Upper lobe of left lung (tissue), 6 donors: ENCODE measurements around the gene ALPP. TPM values are rescaled to one million over a fixed set of nuclear protein-coding genes. Genes with fewer than 3 reads are reported as not detected.
"Not testable (repeated sequence)": the region's sequence is repeated elsewhere in the genome, so short reads cannot be mapped to it uniquely, and the experiment has no call there.

ENCODE experiments used
- ATAC-seq, 2 donors: fragments of 200-7000 bp; cut with Tn5 transposase; one replicate each; pipeline ENCODE4 v1.9.1; 2022; ENCODE audit warnings: mild to moderate bottlenecking in 2 of 2, moderate library complexity in 2 of 2; ENCODE audit not compliant: low FRiP score in 2 of 2
- DNase-seq, 2 donors: peaks; one replicate each; pipeline ENCODE4 v3.0.0-alpha.2; 2019 to 2020
- H3K27ac ChIP-seq, 4 donors: fragments of 200-600 bp; sonication (generic); one replicate each; pipeline ENCODE4 v1.5.1; 2016 to 2019
- H3K27me3 ChIP-seq, 4 donors: fragments of 200-600 bp; sonication (generic); one replicate each; pipeline ENCODE4 v1.5.1; 2017 to 2019
- H3K36me3 ChIP-seq, 4 donors: fragments of 200-600 bp; sonication (generic); one replicate each; pipeline ENCODE4 v1.5.1; 2016 to 2019
- H3K4me1 ChIP-seq, 4 donors: fragments of 200-600 bp; sonication (generic); one replicate each; pipeline ENCODE4 v1.5.1; 2018 to 2019
- H3K4me3 ChIP-seq, 4 donors: fragments of 200-600 bp; sonication (generic); one replicate each; pipeline ENCODE4 v1.5.1; 2017 to 2019; ENCODE audit warnings: mild to moderate bottlenecking in 2 of 4, moderate library complexity in 1 of 4
- H3K9me3 ChIP-seq, 4 donors: fragments of 200-600 bp; sonication (generic); one replicate each; pipeline ENCODE4 v1.5.1; 2018 to 2019
- EP300 ChIP-seq, 4 donors: sonication (generic); formaldehyde crosslinking; IDR thresholded peaks; one replicate each; pipeline ENCODE4 v1.5.1; 2017; ENCODE audit warnings: antibody characterized with exemption in 4 of 4, control low read depth in 2 of 4
- POLR2A ChIP-seq, 4 donors: fragments of 450-650 bp; IDR thresholded peaks; one replicate each; pipeline ENCODE4 v1.5.1; 2016 to 2017; ENCODE audit warnings: antibody characterized with exemption in 4 of 4, mild to moderate bottlenecking in 2 of 4
- POLR2AphosphoS5 ChIP-seq, 2 donors: sonication (generic); formaldehyde crosslinking; IDR thresholded peaks; one replicate each; pipeline ENCODE4 v1.5.1; 2017; ENCODE audit warnings: antibody characterized with exemption in 2 of 2
- WGBS, 2 donors: methylation state at CpG; one replicate each; pipeline ENCODE4 v1.1.5; 2017 to 2018; 5-methylcytosine and 5-hydroxymethylcytosine counted together
- total RNA-seq, 6 donors: library from RNA; depleted of rRNA in 4 of 6; stranded (reverse); fragments of >200 nt in 4 of 6; gene quantifications; one replicate each; pipeline versions ENCODE4 v1.1.0 to v1.2.1, GENCODE V29; 2016 to 2021
- TF ChIP-seq, protein P1 (sequence below), 6 experiments: fragments of 450-650 bp in 4 of 6; fragments of 200-600 bp in 2 of 6; sonication (generic) in 2 of 6; IDR thresholded peaks; one replicate each; pipeline ENCODE4 v1.5.1; 2016 to 2019; ENCODE audit warnings: antibody characterized with exemption in 6 of 6
- donor health status: DM: no; HTN: no; CAD: no; lungs with moderate emphysema.
- donor health status: DM: no; HTN: yes; CAD: no; lungs with severe emphysema.

ALPP gene
- total RNA-seq, result 10 to 100 TPM in 5 of 6 donors, 1 to 10 TPM in 1; 4.8 to 59.1 (median 30.8) TPM

DNA sequence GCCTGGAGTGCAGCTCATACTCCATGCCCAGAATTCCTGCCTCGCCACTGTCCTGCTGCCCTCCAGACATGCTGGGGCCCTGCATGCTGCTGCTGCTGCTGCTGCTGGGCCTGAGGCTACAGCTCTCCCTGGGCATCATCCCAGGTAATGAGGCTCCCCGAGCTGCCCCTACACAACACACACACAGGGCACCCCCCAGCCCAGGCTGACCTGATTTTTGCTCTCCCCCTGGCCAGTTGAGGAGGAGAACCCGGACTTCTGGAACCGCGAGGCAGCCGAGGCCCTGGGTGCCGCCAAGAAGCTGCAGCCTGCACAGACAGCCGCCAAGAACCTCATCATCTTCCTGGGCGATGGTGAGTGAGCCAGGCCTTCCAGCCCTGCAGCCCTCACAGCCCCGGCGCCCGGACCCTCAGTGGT lies at the start of gene ALPP:
Gene ALPP (plus strand): TSS at position 17 of the 417 bp plus-strand sequence. CDS start 52 bp downstream, at position 69.
- not testable (repeated sequence) for H3K9me3 ChIP-seq, ATAC-seq, H3K4me3 ChIP-seq, H3K4me1 ChIP-seq, H3K36me3 ChIP-seq, H3K27me3 ChIP-seq
- WGBS, 2 donors, result 80 to 87% methylated on average over 1 to 10 of the region's 12 CpGs
- H3K27ac ChIP-seq, result peak within 1 kb of the TSS in 1 of 4 donors; percentile 0
- peak in 1 of 2 donors; percentile 74 for DNase-seq

DNA sequence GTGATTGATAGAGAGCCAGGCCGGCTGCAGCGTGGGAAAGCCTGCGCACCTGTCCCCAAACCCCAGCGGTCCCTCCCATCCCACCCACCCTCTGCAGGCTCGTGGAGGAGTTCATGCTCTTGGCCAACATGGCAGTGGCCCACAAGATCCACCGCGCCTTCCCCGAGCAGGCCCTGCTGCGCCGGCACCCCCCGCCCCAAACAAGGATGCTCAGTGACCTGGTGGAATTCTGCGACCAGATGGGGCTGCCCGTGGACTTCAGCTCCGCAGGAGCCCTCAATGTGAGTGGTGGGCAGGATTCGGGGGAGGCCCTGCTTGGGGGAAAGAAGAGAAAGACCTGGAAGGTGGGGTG lies 48.9 kb upstream of the ALPP start:
- TF ChIP-seq POLR2AphosphoS5 (IDR thresholded peaks at IDR 0.05), result no peak
- TF ChIP-seq EP300 (IDR thresholded peaks at IDR 0.05), result no peak
- TF ChIP-seq, protein P1, sequence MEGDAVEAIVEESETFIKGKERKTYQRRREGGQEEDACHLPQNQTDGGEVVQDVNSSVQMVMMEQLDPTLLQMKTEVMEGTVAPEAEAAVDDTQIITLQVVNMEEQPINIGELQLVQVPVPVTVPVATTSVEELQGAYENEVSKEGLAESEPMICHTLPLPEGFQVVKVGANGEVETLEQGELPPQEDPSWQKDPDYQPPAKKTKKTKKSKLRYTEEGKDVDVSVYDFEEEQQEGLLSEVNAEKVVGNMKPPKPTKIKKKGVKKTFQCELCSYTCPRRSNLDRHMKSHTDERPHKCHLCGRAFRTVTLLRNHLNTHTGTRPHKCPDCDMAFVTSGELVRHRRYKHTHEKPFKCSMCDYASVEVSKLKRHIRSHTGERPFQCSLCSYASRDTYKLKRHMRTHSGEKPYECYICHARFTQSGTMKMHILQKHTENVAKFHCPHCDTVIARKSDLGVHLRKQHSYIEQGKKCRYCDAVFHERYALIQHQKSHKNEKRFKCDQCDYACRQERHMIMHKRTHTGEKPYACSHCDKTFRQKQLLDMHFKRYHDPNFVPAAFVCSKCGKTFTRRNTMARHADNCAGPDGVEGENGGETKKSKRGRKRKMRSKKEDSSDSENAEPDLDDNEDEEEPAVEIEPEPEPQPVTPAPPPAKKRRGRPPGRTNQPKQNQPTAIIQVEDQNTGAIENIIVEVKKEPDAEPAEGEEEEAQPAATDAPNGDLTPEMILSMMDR (IDR thresholded peaks at IDR 0.05), result no peak
- TF ChIP-seq POLR2A (IDR thresholded peaks at IDR 0.05), result no peak
- peaks cover 0 to 3% (median 2%) of the 10 kb centered on the region in 4 donors for H3K4me1 ChIP-seq
- no peak overlapping the region for H3K27ac ChIP-seq
- WGBS, 2 donors, result 95 to 100% methylated on average over 2 to 10 of the region's 15 CpGs
- DNase-seq (no peak), ATAC-seq (no peak)
- no peaks in the 10 kb centered on the region for H3K9me3 ChIP-seq
- H3K27me3 ChIP-seq, result no peaks in the 10 kb centered on the region
- H3K36me3 ChIP-seq, result peaks cover 0 to 6% (median 0%) of the 10 kb centered on the region in 4 donors
- H3K4me3 ChIP-seq, result no peak overlapping the region

DNA sequence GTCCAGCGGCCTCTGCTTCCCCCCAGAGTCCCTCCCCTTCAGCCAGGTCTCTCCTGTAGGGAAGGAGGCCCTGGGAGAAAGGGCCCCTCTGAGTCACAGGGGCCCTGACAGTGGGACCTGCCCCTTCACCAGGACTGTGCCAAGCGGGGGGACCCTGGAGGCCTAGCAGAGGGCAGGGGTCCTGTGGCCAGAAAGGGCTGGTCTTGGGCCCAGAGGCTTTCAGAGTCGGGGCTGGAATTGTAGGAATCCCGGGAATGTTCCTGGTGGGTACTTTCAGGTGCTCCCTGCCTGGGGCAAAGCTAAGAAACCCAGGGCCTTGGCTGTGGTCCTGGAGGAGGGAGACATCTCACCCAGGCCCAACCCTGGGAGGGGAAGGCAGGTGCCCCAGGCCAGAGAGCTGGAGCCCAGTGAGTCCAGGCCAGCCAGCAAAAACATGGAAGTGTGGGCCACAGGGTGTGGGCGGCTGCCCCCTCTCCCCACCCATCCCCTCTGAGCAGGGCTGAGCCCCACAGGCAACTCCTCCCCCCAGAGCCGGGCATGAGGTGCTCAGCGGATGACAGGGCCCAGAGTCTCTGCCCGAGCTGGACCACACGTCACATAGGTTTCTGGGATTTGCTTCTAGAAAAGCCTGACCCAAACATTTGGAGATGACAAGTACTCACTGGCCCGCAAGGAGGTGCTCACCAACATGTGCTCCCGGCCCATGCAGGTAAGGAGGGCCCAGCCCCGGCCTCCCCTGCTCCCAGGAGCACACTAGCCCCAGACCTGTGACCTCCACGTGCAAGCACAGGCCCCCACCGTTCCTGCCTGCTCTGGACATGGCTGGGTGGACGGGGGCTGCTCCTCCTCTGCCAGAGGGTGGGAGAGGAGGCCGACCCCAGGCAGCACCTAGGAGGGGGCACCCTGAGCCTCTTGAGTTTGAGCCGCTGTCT lies 48.2 kb upstream of the ALPP start:
- Histone ChIP-seq H3K36me3 (peaks cover 0 to 6% (median 0%) of the 10 kb centered on the region in 4 donors), H3K4me3 (no peak overlapping the region), H3K27ac (no peak overlapping the region), H3K9me3 (no peaks in the 10 kb centered on the region), H3K4me1 (peaks cover 0 to 3% (median 2%) of the 10 kb centered on the region in 4 donors), H3K27me3 (no peaks in the 10 kb centered on the region)
- TF ChIP-seq, protein P1 (IDR thresholded peaks at IDR 0.05), result no peak
- TF ChIP-seq POLR2AphosphoS5 (IDR thresholded peaks at IDR 0.05) (no peak), POLR2A (IDR thresholded peaks at IDR 0.05) (no peak), EP300 (IDR thresholded peaks at IDR 0.05) (no peak)
- DNase-seq (no peak), ATAC-seq (no peak)
- 88% methylated on average over 5 to 12 of the region's 17 CpGs for WGBS, 2 donors

DNA sequence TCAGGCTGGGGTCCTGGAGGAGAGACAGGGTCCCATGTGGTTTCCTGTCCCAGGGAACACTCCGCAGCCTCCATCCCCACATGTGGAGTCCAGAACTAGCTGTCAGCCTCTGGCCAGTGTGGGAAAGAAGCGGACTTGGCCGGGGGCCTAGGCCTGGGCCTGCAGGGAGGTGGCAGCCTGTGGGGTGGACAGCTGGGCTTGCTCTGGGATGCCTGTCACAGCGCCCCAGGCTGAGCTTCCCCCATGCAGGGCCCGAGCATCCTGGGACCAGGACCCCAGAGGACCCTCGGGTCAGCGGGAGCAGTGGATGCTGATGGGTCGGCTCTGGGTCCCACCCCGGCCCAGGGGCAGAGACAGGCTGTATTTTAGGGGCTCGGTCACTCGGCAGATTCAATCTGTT lies 47.5 kb upstream of the ALPP start:
- H3K27me3 ChIP-seq, H3K27ac ChIP-seq, DNase-seq, ATAC-seq, H3K9me3 ChIP-seq, H3K4me3 ChIP-seq, H3K36me3 ChIP-seq, H3K4me1 ChIP-seq: not testable (repeated sequence)
- 86% methylated on average over 11 of the region's 11 CpGs; no CpG with 5 or more reads in 1 of the 2 donors for WGBS, 2 donors

DNA sequence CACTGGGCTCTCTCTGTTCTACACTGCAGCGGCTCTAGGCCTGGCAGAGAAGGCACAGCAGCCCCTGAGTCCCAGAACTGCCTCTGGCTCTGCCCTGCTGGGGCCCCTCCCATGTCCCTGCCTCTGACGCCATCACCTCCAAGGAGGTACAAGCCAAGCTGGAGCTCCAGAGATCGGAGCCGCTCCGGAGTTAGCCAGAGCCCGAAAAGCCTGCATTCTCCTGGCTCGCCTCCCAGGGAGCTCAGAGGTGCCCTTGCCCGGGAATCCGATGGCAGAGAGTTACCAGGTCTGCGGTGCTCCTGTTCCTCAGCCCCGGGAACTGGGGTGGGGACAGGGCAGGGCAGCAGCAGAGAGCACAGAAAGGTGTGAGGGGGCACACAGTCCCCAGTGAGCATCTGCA lies 46.9 kb upstream of the ALPP start:
- peak in 1 of 2 donors; percentile 18 for DNase-seq
- H3K27me3 ChIP-seq, H3K9me3 ChIP-seq, H3K4me3 ChIP-seq, H3K4me1 ChIP-seq, ATAC-seq, H3K27ac ChIP-seq: not testable (repeated sequence)
- 92% methylated on average over 5 to 9 of the region's 11 CpGs for whole genome bisulfite sequencing, 2 donors
- H3K36me3 ChIP-seq, result peaks cover 0 to 13% (median 3%) of the 10 kb centered on the region in 4 donors

DNA sequence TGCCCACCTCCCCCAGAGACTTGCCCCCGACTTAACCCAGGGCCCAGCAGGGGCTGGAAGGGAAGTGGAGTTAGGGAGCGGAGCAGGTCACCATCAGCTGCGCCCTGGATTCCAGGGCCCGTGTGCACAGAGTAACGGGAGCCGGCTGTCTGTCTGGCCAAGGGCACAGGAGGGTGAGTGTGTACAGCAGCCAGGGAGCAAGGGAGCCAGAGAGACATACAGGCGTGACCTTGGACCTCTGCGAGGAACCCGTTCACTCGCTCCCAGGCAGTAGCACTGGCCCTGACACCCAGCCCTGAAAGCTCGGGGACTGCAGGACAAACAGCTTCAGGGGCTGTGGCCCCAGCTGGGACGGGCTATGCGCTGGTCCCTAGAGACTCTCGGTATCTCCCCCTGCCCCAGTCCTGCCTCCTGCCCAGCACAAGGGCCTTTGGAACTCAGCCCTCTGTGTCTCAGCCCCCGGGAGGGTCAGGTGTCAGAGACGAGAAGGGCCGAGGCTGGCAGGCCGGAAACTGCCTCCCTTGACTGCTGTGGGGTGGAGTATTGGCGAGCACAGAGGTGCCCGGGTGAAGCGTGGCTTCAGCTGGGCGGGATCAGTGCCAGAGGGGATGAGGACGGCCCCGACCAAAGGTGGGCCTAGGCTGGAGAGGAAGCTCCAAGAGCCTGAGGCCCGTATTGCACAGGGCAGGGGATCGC lies 46.2 kb upstream of the ALPP start:
- H3K4me3 ChIP-seq, ATAC-seq, H3K27me3 ChIP-seq, H3K27ac ChIP-seq, H3K9me3 ChIP-seq, H3K4me1 ChIP-seq: not testable (repeated sequence)
- peak in 1 of 2 donors; percentile 14 for DNase-seq
- WGBS, 2 donors, result 83 to 86% methylated on average over 12 to 17 of the region's 26 CpGs
- H3K36me3 ChIP-seq, result peaks cover 0 to 19% (median 3%) of the 10 kb centered on the region in 4 donors
